Uterus (tissue), 2 donors: ENCODE results near the gene ERVMER34-1.

ENCODE experiments used
- POLR2A ChIP-seq, 2 donors: fragments of 450-650 bp; IDR thresholded peaks; one replicate each; pipeline ENCODE4 v1.6.1; 2016; ENCODE audit warnings: antibody characterized with exemption in 2 of 2, mild to moderate bottlenecking in 1 of 2, moderate library complexity in 1 of 2
- TF ChIP-seq, protein P1 (sequence below), 4 experiments: fragments of 200-600 bp in 2 of 4; fragments of 450-650 bp in 2 of 4; sonication (generic) in 2 of 4; IDR thresholded peaks; one replicate each; pipeline ENCODE4 v1.5.1; 2016 to 2019; ENCODE audit warnings: antibody characterized with exemption in 4 of 4, mild to moderate bottlenecking in 2 of 4, moderate library complexity in 1 of 4

DNA sequence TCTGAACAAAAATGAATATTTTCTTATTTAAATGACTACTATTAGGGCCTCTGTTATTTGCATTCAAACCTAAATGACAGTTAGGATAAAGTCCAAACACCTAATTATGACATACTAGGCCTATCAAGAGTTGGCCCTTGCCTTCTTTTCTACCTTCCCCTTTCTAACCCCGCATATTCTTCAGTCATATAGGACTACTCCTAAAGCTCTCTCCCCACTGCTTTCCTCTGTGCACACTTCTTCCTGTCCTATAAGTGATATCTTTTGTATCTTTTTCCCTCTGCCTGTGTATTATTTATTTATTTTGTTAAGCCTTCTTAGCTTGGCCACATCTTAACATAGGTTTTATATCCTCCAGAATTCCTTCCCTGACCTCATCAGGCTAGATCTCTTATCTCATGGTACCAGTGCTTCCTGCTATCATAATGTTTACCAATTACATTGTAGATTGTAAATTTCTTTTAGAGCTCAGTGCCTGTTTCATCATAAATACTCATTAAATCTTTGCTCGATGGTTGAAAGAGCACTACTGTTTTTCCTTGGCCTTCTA, 22.5 kb downstream of the ERVMER34-1 start:
- TF ChIP-seq, protein P1, sequence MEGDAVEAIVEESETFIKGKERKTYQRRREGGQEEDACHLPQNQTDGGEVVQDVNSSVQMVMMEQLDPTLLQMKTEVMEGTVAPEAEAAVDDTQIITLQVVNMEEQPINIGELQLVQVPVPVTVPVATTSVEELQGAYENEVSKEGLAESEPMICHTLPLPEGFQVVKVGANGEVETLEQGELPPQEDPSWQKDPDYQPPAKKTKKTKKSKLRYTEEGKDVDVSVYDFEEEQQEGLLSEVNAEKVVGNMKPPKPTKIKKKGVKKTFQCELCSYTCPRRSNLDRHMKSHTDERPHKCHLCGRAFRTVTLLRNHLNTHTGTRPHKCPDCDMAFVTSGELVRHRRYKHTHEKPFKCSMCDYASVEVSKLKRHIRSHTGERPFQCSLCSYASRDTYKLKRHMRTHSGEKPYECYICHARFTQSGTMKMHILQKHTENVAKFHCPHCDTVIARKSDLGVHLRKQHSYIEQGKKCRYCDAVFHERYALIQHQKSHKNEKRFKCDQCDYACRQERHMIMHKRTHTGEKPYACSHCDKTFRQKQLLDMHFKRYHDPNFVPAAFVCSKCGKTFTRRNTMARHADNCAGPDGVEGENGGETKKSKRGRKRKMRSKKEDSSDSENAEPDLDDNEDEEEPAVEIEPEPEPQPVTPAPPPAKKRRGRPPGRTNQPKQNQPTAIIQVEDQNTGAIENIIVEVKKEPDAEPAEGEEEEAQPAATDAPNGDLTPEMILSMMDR (IDR thresholded peaks at IDR 0.05), result no peak
- no peak for TF ChIP-seq POLR2A (IDR thresholded peaks at IDR 0.05)
